Measurements from ENCODE around the gene MRPS6.

- TF ChIP-seq, protein P1, sequence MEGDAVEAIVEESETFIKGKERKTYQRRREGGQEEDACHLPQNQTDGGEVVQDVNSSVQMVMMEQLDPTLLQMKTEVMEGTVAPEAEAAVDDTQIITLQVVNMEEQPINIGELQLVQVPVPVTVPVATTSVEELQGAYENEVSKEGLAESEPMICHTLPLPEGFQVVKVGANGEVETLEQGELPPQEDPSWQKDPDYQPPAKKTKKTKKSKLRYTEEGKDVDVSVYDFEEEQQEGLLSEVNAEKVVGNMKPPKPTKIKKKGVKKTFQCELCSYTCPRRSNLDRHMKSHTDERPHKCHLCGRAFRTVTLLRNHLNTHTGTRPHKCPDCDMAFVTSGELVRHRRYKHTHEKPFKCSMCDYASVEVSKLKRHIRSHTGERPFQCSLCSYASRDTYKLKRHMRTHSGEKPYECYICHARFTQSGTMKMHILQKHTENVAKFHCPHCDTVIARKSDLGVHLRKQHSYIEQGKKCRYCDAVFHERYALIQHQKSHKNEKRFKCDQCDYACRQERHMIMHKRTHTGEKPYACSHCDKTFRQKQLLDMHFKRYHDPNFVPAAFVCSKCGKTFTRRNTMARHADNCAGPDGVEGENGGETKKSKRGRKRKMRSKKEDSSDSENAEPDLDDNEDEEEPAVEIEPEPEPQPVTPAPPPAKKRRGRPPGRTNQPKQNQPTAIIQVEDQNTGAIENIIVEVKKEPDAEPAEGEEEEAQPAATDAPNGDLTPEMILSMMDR (IDR thresholded peaks at IDR 0.05 in 8 of 11, conservative IDR thresholded peaks at IDR 0.05 in 3 of 11), result peak in 4 of 11 experiments; percentile 13 to 38 (median 22)
- TF ChIP-seq POLR2AphosphoS5 (IDR thresholded peaks at IDR 0.05), result no peak
Measured at GRCh38 chr21:34129039-34129891, 55.9 kb downstream of the MRPS6 start.

All from spleen (tissue), 7 donors.